DMS153 treated with DMSO at 0.1 percent for 48 hours (cell line): Measurements from ENCODE around the gene MUC2.

ENCODE experiments used
- DNase-seq: peaks from one replicate; lab custom pipeline; 2025; ENCODE audit not compliant: unreplicated experiment; lab: John Stamatoyannopoulos, UW

Gene MUC2

DNA sequence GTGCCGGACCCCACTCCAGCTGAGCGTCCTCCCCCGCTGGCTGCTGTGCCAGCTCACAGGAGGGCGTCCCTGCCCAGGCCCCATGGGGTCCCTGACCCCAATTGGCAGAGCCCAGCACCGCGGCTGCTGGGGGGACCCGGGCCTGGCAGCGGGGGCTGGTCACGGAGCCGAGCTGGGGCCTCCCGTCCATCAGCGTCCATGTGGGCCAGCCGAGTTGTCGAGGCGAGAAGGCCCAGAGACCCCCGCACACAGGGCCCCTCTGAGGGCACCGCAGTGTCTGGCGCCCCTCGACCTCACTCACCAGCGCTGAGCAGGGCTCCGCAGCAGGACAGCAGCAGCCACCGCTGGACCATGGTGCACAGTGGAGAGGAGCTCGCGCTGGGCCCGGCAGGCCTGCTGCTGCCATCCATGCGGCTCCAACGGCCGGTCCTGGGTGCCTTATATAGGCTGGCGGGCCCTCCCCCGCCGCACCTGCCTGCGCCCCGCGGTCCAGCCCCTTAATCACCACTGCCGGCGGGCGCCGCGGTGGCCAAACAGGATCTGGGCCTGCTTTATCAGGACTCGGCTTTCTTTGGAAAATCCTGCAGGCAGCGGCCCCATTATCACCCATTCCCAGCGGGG, 38.3 kb upstream of the MUC2 start, which contains the start of gene MUC6:
Gene MUC6, minus strand, starts transcription at position 416 of the 621 bp plus-strand sequence. Its CDS starts 63 bp downstream, at position 353.
- no peak for DNase-seq

DNA sequence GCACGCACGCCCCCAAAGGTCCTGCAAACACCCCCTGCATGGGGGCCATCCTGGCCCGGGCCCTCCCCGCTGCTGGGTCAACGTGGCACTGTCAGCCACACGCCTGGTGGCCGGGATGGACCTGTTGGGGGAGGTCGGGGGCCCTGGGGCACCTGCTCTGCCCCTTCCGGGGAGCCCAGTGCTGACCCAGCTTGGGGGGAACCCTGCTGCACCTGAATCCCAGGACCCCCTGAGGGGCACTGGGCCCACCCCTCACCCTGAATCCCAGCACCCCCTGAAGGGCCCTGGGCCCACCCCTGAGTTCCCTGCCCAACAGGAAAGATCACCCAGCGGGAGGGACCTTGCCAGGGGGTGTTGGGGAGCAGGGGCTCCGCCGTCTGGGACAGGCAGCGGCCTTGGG, 37.7 kb upstream of the MUC2 start:
- no peak for DNase-seq

DNA sequence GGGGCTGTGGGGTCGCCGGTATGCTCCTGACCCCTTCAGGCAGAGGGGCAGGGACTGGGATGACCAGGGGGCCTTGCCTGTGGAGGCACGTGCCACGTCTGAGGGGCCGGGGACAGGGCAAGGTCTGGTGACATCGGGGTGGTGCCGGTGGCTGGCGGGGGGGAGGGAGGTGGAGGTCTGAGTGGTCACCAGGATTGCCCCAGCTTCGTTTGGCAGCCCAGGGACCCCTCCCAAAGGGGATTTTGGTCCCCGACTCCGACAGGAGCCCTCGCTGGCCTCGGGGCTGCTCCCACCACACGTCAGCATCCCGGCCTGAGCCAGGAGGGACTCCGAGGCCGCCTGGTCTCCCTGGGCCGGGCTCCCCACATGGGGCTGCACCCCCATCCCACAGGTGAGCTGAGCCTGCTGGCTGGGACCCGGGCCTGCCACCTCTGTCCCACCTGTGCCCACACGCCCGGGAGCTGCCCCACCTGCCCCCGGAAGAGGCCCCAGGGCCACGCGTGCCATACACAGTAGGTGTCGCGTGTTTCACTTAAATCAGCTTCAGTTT, 37.1 kb upstream of the MUC2 start:
- DNase-seq: no peak

DNA sequence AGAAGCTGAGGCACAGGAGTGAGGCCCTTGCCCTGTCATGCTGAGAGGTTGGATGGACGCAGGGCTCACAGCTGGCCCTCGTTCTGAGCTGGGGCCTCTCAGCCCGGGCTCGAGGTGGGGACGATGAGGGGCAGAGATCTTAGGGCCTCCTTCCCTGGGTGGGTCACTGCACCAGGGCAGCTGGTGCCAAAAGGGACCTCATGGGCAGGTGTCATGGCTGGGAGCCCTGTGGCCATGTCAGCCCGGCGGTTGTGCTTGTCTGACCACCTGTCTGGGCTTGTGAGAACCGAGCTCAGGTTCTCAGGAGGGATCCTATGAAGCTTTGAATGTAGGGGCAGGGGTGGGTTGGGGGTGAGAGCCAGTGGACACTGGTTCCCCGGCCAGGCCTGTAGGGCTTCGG, 36.3 kb upstream of the MUC2 start:
- DNase-seq: no peak

DNA sequence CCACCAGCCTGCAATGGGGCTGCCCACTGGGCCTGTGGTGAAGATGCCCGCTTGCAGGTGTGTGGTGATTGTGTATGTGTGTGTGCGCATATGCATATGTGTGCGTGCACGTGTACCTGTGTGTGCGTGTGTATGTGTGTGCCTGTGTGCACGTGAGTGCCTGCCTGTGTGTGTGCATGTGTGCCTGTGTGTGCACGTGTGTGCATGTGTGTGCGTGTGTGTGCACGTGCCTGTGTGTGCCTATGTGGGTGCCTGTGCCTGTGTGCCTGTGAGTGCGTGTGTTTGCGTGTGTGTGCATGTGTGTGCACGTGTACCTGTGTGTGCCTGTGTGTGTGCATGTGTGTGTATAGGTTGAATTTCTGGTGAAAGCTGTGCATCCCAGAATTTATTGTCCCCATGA, 35.8 kb upstream of the MUC2 start:
- DNase-seq: no peak

DNA sequence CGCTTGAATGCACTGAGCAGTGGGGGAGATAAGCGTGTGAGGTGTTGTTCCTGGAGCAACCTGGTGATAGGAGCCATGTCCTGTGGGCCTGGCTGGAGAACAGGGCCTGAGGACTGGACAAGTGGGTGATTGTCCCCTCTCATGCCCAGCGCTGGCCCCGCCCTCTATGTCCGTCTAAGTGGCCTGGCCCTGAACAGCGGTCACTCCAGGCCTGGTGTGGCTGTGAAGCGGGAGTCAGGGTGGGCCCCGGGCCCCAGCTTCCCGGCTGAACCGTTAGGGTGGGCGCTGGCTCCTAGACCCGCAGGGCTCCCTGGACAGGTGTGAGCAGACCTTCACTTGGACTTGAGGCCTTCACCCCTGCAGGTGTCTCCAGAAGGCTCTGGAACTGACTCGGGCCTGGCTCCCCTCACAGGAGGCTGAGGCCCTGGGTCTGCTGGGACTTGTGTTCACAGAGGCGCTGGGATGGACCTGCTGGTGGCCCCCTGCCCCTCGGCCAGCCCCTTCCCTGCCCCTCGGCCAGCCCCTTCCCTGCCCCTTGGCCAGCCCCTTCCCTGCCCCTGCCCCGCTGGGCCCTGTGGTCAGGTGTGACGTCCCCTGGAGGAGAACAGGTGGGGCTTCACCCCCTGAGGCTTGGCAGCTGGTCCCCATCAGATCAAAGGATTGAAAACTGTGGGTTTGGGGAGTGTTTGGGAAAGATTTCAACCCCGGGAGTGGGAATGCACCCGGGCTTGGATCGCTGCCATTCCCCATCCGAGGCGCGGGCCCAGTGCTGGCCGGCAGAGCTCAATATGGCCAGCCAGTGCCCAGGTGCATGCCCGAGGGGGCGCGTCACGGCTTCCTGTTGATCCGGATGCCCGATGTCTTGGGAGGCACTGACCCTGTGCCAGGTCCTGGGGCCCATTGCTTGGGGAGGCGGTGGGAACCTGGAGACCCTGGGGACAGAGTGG, 34.9 kb upstream of the MUC2 start:
- DNase-seq: no peak

DNA sequence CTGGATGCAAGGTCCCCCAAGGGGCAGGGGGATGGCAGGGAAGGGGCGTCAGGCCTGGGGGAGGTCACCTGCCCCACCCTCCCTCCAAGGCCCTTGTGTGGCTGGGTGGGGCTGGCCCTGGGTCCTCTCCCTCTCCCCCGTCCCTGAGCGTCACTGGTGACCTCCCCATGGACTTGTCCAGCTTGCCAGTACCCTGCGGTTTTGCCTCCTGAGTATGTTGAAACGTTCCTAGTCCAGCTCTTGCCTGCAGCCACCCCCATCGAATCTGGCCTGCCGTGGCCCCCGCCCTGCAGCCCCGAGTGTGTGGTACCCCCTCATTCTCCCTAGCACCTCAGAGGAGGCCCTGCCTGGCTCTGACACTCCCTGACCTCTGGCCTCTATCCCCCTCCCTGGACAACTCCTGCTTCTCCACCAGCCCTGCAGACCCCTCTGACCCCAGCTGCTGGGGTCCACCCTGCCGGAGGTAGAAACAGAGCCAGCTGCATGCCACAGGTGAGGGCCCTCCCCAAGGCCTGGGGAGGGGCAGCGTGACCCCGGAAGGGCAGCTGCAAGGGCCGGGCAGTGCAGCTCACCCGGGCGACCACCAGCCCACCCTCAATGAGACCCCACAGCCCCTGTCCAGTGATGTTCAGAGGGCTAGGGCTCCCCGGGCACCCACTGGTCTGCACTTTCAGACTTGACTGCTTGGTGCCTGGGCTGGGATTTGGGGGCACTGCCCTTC, 34.1 kb upstream of the MUC2 start:
- no peak for DNase-seq

DNA sequence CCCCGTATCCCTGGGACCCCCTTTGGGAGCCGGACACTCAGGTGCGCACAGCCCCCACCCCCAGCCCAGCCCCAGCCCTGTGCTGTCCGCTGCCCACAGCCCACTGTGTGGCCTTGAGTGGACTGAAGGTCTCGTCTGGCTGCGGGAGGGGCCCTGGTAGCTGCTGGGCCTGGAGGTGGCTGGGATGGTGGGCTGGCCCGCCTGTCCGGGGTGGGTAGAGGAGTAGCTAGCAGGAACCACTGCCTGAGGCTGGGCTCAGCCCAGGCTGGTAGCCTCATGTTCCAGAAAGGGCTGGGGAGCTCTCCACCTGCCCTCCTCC, 33.6 kb upstream of the MUC2 start:
- DNase-seq: no peak

DNA sequence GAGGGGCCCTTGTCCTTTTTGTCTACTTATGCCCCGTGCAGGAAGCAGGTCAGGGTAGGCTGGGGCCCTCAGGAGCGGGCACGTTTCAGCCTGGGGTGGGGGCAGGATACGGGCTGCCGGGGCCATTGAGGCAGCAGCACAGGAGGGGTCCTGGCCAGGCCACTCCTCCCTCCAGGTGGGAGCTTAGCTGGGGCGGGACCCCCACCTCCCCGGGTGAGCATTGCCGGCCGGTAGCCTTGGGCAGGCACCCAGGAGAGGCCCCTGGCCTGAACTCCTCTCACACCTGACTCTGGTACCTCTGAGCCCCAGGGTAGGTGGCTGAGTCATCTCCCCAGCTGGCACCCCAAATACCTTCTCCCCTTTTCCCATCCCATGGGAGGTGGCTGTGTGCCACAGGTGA, 33.2 kb upstream of the MUC2 start:
- DNase-seq: no peak

DNA sequence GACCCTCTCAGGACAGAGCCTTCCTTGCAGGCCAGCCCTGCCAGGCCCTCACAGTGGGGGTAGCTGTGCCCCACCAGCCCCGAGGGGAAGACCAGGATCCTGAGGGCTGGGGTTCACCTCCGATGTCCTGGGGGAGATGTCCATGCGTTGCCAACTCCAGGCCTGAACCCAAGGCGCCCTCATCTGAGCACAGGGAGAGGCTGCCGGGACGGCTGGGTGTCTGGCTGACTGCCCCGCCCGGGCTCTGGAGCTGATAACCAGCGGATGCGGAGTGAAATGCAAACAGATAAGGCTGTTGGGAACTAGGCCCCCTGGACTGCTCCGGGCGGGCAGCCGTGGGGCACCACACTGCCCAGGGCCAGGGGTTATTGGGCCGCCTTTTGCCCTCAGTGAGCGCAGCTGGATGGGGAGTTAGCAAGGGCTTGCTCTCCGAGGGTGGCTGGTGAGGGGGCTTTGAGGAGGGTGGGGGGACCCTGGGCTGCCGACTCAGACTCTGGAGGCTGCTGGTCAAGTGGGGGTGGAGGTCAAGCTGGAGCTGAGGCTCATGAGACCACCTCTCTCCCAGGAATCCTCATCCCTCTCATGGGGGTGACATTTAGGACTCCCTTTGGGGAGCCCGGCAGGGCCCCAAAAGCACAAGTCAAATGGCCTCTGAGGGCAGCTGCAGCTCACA, 32.6 kb upstream of the MUC2 start:
- no peak for DNase-seq

DNA sequence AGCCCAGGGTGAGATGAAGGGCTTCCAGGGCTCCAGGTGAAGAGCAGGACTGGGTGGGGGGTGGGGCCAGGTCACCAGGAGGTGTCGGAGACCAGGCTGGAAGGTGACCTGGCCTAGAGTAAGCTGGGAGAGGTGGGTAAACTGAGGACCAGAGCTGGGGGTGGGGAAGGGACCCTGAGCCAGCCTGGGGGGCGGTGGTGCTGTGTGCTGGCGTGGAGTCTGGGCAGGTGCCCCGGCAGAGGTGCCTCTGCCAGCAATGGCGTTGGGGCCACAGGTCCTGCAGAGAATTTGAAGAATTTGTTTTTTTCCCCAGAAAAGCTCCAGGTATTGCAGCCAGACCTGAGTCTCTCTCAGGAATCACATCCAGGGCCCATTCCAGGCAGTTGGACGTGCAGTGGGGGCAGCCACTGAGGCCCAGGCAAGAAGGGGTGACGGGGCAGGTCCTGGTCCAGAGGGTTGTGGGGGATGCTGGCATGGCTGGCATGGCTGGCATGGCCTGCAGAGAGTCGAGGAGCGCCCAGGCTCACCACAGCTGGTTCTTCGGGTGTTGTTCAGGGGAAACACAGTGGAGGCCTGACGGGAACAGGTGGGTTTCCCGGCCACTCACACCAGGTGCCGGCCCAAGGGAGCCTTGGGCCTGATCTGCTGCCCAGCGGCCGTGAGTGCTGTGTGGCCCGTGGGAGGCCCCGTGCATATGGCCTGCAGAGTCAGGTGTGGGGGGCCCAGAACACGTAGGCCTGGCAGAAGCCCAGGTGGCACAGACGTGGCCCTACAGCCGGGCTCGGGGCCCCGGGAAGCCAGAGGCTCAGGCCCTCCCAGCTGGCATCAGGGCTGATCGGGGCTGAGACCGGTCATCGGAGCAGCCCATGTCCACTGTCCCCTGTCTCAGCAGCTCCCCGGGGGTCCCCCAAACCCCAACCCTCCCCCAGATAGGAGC, 31.8 kb upstream of the MUC2 start:
- no peak for DNase-seq

DNA sequence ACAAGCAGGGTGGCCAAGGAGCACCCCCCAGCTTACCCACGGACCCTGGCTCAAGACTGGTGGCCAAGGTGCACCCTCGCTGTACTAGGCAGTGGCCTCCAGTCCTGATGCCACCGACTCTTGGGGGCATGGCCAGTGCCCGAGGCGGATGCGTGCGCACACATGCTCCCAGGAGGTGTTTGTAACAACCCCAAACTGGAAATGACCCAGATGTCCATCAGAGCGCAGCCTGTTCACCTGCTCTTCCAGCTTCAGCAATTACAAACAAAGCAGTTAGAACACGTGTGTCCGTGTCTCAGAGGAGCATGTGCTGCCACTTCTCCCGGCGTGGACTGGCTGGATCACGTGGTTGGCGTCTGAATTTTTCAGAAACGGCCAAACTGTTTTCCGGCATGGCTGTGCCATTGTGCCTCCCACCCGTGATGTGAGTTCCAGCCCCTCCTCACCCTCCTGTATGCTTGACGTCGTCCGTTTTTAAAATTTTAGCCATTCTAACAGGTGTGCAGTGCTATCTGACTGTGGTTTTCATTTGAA, 31.0 kb upstream of the MUC2 start:
- no peak for DNase-seq

DNA sequence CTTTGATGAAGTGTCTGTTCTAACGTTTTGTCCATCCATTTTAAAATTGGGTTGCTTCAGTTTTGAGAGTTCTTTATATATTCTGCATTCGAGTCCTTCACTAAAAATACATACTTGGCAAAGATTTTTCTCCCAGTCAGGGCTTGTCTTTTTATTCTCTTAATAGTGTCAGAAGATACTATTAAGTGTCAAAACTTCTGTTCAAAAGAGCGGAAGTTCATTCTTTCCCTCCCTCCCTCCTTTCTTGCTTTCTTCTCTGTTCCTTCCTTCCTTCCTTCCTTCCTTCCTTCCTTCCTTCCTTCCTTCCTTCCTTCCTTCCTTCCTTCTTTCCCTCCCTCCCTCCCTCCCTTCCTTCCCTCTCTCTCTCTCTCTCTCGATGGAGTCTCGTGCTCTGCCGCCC, 30.5 kb upstream of the MUC2 start:
- no peak for DNase-seq

DNA sequence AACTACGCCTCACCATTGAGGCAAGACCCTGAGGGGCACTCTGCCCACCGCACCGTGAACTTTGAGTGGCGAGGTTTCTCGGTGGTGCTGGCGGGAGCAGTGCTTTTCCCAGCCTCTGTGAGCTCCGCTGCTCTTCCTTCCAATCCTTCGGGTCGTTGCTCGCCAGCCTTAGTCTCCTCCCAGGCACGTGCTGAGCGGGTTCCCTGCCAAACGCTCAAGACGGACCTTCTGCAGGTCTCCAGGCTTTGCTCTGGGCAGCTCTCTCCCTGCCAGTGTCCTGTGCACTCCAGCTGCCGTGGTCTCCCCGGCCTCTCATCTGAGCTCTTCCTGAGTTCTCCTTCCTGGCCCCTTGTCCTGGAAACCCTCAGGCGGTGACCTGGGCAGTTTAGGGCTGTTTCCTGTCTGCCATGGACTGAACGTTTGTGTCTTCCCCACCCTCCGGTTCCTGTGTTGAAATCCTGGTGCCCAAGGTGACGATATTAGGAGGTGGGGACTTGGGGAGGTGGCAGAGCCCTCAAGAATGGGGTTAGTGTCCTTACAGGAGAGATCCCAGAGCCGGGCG, 27.0 kb upstream of the MUC2 start:
- DNase-seq: no peak

DNA sequence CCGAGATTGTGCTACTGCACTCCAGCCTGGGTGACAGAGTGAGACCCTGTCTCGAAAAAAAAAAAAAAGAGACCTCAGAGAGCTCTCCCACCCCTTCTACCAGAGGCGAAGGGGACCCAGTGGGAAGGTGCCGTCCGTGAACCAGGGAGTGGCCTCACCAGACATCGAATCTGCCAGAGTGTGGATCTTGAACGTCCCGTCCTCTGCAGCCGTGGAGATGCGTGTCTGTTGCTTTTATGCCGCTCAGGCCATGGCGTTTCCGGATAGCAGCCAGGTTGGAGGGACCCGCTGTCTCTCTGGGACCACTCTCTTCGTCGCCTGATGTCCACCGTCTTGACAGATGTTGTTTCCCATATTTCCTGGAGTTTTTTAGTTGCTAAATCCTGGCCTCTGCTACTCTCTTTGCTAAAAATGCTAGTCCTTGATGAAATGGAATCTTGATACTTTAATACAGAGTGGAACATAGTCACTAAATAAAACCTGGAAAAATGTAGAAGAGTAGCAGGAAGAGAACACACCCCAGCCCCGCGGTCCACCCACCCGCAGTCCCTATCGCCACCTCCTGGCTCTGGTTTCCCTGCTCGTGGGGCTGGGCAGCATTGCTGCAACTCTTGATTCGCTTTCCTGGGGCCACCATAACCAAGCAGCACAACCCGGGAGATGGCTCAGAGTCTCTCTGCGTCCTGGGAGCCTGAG, 26.2 kb upstream of the MUC2 start:
- no peak for DNase-seq

DNA sequence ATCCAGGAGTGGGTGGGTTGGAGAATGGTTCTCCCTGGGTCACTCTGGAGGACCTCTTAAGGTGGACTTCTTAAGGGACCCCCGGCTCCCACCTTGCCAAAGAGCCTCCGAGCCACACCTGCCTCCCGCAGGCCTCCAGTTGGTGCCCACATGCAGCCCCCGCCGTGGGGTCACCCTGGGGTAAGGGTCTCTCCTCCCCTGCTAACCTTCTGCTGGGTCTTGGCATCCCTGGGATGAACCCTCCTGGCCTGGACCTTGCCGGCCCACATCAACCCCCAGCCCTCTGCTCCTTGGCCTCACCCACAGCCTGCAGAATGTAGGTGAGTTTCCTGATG, 25.6 kb upstream of the MUC2 start:
- DNase-seq: no peak

DNA sequence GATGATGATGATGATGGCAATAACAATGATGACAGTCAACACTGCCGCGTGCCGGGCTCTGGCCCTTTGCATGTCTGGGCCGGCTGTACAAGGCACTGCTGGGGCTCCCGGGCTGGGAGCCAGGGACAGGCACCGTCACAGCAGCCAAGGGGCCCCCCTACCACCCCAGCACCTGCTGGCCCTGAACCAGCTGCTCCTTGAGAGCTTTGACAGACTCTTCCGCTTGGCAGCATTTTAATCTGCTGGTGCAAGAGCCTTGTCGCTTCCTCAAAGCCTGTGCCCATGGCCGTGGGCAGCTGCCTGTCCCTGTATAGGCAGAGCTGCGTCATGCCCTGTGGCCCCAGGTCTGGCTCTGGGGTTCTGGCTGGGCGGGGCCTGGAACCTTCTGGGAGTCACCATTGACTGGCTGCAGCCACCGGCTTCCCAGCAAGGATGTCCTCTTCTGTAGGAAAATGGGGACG, 25.2 kb upstream of the MUC2 start:
- DNase-seq: no peak

DNA sequence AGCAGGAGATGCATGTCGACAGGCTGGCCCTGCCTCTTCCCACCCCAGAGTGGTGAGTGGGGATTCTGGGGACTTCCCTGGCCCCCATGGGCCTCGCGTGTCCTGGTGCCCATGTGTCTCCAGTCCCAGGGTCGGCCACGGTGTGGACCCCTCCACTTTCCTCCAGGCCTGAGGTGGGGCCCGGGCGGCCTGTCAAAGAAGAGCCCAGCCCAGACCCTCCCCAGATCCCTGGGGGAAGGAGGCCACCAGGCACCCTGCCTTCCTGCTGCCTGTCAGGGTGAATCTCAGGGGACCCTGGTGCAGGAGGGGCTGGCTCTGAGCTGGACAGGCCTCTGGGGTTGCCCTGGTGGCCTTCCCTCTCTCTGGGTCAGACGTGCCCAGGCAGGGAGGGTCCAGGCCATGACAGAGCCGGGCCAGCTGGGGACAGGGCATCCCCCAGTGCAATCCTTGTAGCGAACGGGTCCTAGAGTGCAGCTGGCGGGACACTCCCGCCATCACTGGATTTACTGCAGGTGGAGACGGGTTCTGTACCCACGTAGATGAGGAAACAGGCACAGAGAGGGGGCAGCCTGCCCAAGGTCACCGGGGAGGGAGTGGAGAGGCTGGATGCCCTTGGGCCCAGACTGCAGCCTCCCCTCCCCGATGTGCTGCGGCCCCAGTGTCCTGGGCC, 24.6 kb upstream of the MUC2 start:
- no peak for DNase-seq
